ENCODE data around the gene HMGB1. TPM values are rescaled to one million over a fixed set of nuclear protein-coding genes. Genes with fewer than 3 reads are reported as not detected.

The HMGB1 gene
- total RNA-seq, 5 donors from 2014 or later (not counting 1 experiment from before 2014, with no cell fraction given) = 290 to 406 (median 300) TPM

GRCh38 chr13:30499338-30499737, 33.6 kb upstream of the HMGB1 start:
- Mint-ChIP-seq H3K4me3 (no peak overlapping the region), H3K4me1 (peaks cover 0 to 3% (median 0%) of the 10 kb centered on the region in 3 donors), H3K27ac (no peak overlapping the region), H3K27me3 (no peaks in the 10 kb centered on the region), H3K36me3 (peaks cover 3% of the 10 kb centered on the region), H3K9me3 (no peaks in the 10 kb centered on the region)
- H3K27me3 ChIP-seq (replicated peaks in 1 of 2; ENCODE audit: control insufficient read depth in 2 of 2, extremely low read depth in 1 of 2, insufficient read depth in 2 of 2, low read length in 1 of 2) = no peaks in the 10 kb centered on the region
- WGBS (ENCODE audit: insufficient coverage) = 36% methylated on average over 2 of the region's 3 CpGs
- no peaks in the 10 kb centered on the region for H3K9me3 ChIP-seq
- POLR2A ChIA-PET = no interaction called here
- ATAC-seq (replicated peaks in 1 of 4) (no peak), DNase-seq (no peak)
- H3K4me3 ChIP-seq (ENCODE audit: control insufficient read depth in 1 of 2, extremely low read depth in 1 of 2, low read length in 1 of 2) = no peak overlapping the region
- no peak overlapping the region for H3K27ac ChIP-seq (ENCODE audit: low read length)
- H3K36me3 ChIP-seq (ENCODE audit: control insufficient read depth in 2 of 2, extremely low read depth in 1 of 2, insufficient read depth in 1 of 2, low read length in 1 of 2) = no peaks in the 10 kb centered on the region
- H3K4me1 ChIP-seq (ENCODE audit: control insufficient read depth in 1 of 2, extremely low read depth in 1 of 2, insufficient read depth in 2 of 2, low read length in 2 of 2) = no peaks in the 10 kb centered on the region
- CTCF ChIA-PET = no interaction called here

GRCh38 chr13:30496147-30496546, 30.4 kb upstream of the HMGB1 start:
- no peak for ATAC-seq (replicated peaks in 1 of 4)
- no peaks in the 10 kb centered on the region for H3K9me3 ChIP-seq
- CTCF ChIA-PET = no interaction called here
- no peak overlapping the region for H3K27ac ChIP-seq (ENCODE audit: low read length)
- H3K27ac Mint-ChIP-seq = no peak overlapping the region
- no peaks in the 10 kb centered on the region for H3K27me3 ChIP-seq (replicated peaks in 1 of 2; ENCODE audit: control insufficient read depth in 2 of 2, extremely low read depth in 1 of 2, insufficient read depth in 2 of 2, low read length in 1 of 2)
- WGBS (ENCODE audit: insufficient coverage) = no CpG with 5 or more reads among the region's 2 CpGs
- peaks cover 3% of the 10 kb centered on the region for H3K36me3 Mint-ChIP-seq
- POLR2A ChIA-PET = no interaction called here
- no peaks in the 10 kb centered on the region for H3K9me3 Mint-ChIP-seq
- H3K4me3 ChIP-seq (ENCODE audit: control insufficient read depth in 1 of 2, extremely low read depth in 1 of 2, low read length in 1 of 2) = no peak overlapping the region
- H3K27me3 Mint-ChIP-seq = no peaks in the 10 kb centered on the region
- H3K36me3 ChIP-seq (ENCODE audit: control insufficient read depth in 2 of 2, extremely low read depth in 1 of 2, insufficient read depth in 1 of 2, low read length in 1 of 2) = no peaks in the 10 kb centered on the region
- no peaks in the 10 kb centered on the region for H3K4me1 ChIP-seq (ENCODE audit: control insufficient read depth in 1 of 2, extremely low read depth in 1 of 2, insufficient read depth in 2 of 2, low read length in 2 of 2)
- no peak for DNase-seq
- peaks cover 0 to 2% (median 0%) of the 10 kb centered on the region in 3 donors for H3K4me1 Mint-ChIP-seq
- H3K4me3 Mint-ChIP-seq = no peak overlapping the region

- H3K36me3 ChIP-seq (ENCODE audit: control insufficient read depth in 2 of 2, extremely low read depth in 1 of 2, insufficient read depth in 1 of 2, low read length in 1 of 2) = no peaks in the 10 kb centered on the region
- ChIA-PET CTCF (no interaction called here), POLR2A (no interaction called here)
- whole genome bisulfite sequencing (ENCODE audit: insufficient coverage) = no CpG with 5 or more reads among the region's 2 CpGs
- H3K27ac ChIP-seq (ENCODE audit: low read length) = no peak overlapping the region
- DNase-seq (no peak), ATAC-seq (replicated peaks in 1 of 4) (no peak)
- H3K4me1 Mint-ChIP-seq = peaks cover 0 to 2% (median 0%) of the 10 kb centered on the region in 3 donors
- H3K4me3 Mint-ChIP-seq = no peak overlapping the region
- no peaks in the 10 kb centered on the region for H3K27me3 Mint-ChIP-seq
- H3K9me3 Mint-ChIP-seq = no peaks in the 10 kb centered on the region
- H3K4me1 ChIP-seq (ENCODE audit: control insufficient read depth in 1 of 2, extremely low read depth in 1 of 2, insufficient read depth in 2 of 2, low read length in 2 of 2) = no peaks in the 10 kb centered on the region
- no peak overlapping the region for H3K4me3 ChIP-seq (ENCODE audit: control insufficient read depth in 1 of 2, extremely low read depth in 1 of 2, low read length in 1 of 2)
- no peaks in the 10 kb centered on the region for H3K27me3 ChIP-seq (replicated peaks in 1 of 2; ENCODE audit: control insufficient read depth in 2 of 2, extremely low read depth in 1 of 2, insufficient read depth in 2 of 2, low read length in 1 of 2)
- no peaks in the 10 kb centered on the region for H3K9me3 ChIP-seq
- H3K36me3 Mint-ChIP-seq = peaks cover 3% of the 10 kb centered on the region
- no peak overlapping the region for H3K27ac Mint-ChIP-seq
Observed at GRCh38 chr13:30495746-30496145, 30.0 kb upstream of the HMGB1 start.

GRCh38 chr13:30493658-30494381, 28.1 kb upstream of the HMGB1 start:
- Histone ChIP-seq H3K36me3 (ENCODE audit: control insufficient read depth in 2 of 2, extremely low read depth in 1 of 2, insufficient read depth in 1 of 2, low read length in 1 of 2) (no peaks in the 10 kb centered on the region), H3K4me3 (ENCODE audit: control insufficient read depth in 1 of 2, extremely low read depth in 1 of 2, low read length in 1 of 2) (no peak overlapping the region), H3K27me3 (replicated peaks in 1 of 2; ENCODE audit: control insufficient read depth in 2 of 2, extremely low read depth in 1 of 2, insufficient read depth in 2 of 2, low read length in 1 of 2) (no peaks in the 10 kb centered on the region), H3K9me3 (no peaks in the 10 kb centered on the region), H3K4me1 (ENCODE audit: control insufficient read depth in 1 of 2, extremely low read depth in 1 of 2, insufficient read depth in 2 of 2, low read length in 2 of 2) (no peaks in the 10 kb centered on the region), H3K27ac (ENCODE audit: low read length) (no peak overlapping the region)
- Mint-ChIP-seq H3K27ac (no peak overlapping the region), H3K4me3 (no peak overlapping the region), H3K27me3 (no peaks in the 10 kb centered on the region), H3K36me3 (no peaks in the 10 kb centered on the region), H3K9me3 (no peaks in the 10 kb centered on the region), H3K4me1 (no peaks in the 10 kb centered on the region)
- no CpG with 5 or more reads among the region's 4 CpGs for WGBS (ENCODE audit: insufficient coverage)
- no peak for DNase-seq
- POLR2A ChIA-PET = no interaction called here
- CTCF ChIA-PET = interaction anchor here in 1 of 2 donors (0.6 kb wide), 1 partner anchor 61 kb away, joined by 4 read pairs; no protein-coding TSS in a partner anchor
- no peak for ATAC-seq (replicated peaks in 1 of 4)

GRCh38 chr13:30487075-30487470, 21.3 kb upstream of the HMGB1 start:
- Histone ChIP-seq H3K36me3 (ENCODE audit: control insufficient read depth in 2 of 2, extremely low read depth in 1 of 2, insufficient read depth in 1 of 2, low read length in 1 of 2) (no peaks in the 10 kb centered on the region), H3K4me3 (ENCODE audit: control insufficient read depth in 1 of 2, extremely low read depth in 1 of 2, low read length in 1 of 2) (no peak overlapping the region), H3K4me1 (ENCODE audit: control insufficient read depth in 1 of 2, extremely low read depth in 1 of 2, insufficient read depth in 2 of 2, low read length in 2 of 2) (no peaks in the 10 kb centered on the region), H3K27ac (ENCODE audit: low read length) (no peak overlapping the region), H3K27me3 (replicated peaks in 1 of 2; ENCODE audit: control insufficient read depth in 2 of 2, extremely low read depth in 1 of 2, insufficient read depth in 2 of 2, low read length in 1 of 2) (peaks cover 0 to 15% of the 10 kb centered on the region in 2 experiments), H3K9me3 (no peaks in the 10 kb centered on the region)
- peaks cover 0 to 5% of the 10 kb centered on the region in 2 donors for H3K27me3 Mint-ChIP-seq
- WGBS (ENCODE audit: insufficient coverage) = 100% methylated on average over 1 of the region's 3 CpGs
- no peaks in the 10 kb centered on the region for H3K36me3 Mint-ChIP-seq
- CTCF ChIA-PET = interaction anchor here (0.6 to 0.7 kb wide), 3 partner anchors 36 to 370 kb away, joined by 3 read pairs; no protein-coding TSS in a partner anchor
- POLR2A ChIA-PET = interaction anchor here in 1 of 2 donors (0.7 kb wide), 1 partner anchor 715 kb away, joined by 3 read pairs; no protein-coding TSS in a partner anchor
- no peaks in the 10 kb centered on the region for H3K9me3 Mint-ChIP-seq
- DNase-seq (no peak), ATAC-seq (replicated peaks in 1 of 4) (no peak)
- no peaks in the 10 kb centered on the region for H3K4me1 Mint-ChIP-seq
- H3K4me3 Mint-ChIP-seq = no peak overlapping the region
- H3K27ac Mint-ChIP-seq = no peak overlapping the region

- Histone ChIP-seq H3K27me3 (replicated peaks in 1 of 2; ENCODE audit: control insufficient read depth in 2 of 2, extremely low read depth in 1 of 2, insufficient read depth in 2 of 2, low read length in 1 of 2) (peaks cover 0 to 15% of the 10 kb centered on the region in 2 experiments), H3K36me3 (ENCODE audit: control insufficient read depth in 2 of 2, extremely low read depth in 1 of 2, insufficient read depth in 1 of 2, low read length in 1 of 2) (no peaks in the 10 kb centered on the region), H3K27ac (ENCODE audit: low read length) (no peak overlapping the region), H3K4me1 (ENCODE audit: control insufficient read depth in 1 of 2, extremely low read depth in 1 of 2, insufficient read depth in 2 of 2, low read length in 2 of 2) (no peaks in the 10 kb centered on the region), H3K4me3 (ENCODE audit: control insufficient read depth in 1 of 2, extremely low read depth in 1 of 2, low read length in 1 of 2) (no peak overlapping the region), H3K9me3 (no peaks in the 10 kb centered on the region)
- Mint-ChIP-seq H3K36me3 (no peaks in the 10 kb centered on the region), H3K4me3 (no peak overlapping the region), H3K4me1 (no peaks in the 10 kb centered on the region), H3K27ac (no peak overlapping the region), H3K27me3 (peaks cover 0 to 5% of the 10 kb centered on the region in 2 donors), H3K9me3 (no peaks in the 10 kb centered on the region)
- 86% methylated on average over 3 of the region's 11 CpGs for WGBS (ENCODE audit: insufficient coverage)
- DNase-seq = no peak
- ChIA-PET POLR2A (interaction anchor here in 1 of 2 donors (0.7 kb wide), 1 partner anchor 714 kb away, joined by 3 read pairs; no protein-coding TSS in a partner anchor), CTCF (interaction anchor here (0.6 to 0.7 kb wide), 2 partner anchors 37 to 371 kb away, joined by 3 read pairs; no protein-coding TSS in a partner anchor)
- ATAC-seq (replicated peaks in 1 of 4) = no peak
Observed at GRCh38 chr13:30486230-30487074, 20.7 kb upstream of the HMGB1 start.

Data from T-cell (primary cell).